ENCODE data around the gene JMJD8.

DNA sequence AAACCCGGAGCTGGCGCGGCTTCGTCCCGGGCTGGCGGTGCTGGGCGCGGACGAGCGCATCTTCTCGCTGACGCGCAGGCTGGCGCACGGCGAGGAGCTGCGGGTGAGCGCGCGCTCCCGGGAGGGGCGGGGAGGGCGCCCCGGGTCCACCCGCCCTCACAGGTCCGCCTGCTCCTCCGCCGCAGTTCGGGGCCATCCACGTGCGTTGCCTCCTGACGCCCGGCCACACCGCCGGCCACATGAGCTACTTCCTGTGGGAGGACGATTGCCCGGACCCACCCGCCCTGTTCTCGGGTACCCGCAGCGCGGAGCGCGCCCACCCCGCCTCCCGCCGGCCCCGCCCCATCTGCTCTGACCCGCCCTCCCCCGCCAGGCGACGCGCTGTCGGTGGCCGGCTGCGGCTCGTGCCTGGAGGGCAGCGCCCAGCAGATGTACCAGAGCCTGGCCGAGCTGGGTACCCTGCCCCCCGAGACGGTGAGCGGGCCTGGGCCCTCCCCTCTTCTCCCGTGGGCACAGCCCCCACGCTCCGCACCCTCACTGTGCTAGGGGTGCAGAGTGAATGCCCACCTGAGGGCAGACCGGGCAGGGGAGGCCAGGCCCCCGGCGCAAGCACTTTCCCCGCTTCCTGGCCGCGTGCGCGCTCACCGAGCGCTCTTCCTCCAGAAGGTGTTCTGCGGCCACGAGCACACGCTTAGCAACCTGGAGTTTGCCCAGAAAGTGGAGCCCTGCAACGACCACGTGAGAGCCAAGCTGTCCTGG is 44.2 kb upstream of the JMJD8 start:
- TF ChIP-seq, protein P1, sequence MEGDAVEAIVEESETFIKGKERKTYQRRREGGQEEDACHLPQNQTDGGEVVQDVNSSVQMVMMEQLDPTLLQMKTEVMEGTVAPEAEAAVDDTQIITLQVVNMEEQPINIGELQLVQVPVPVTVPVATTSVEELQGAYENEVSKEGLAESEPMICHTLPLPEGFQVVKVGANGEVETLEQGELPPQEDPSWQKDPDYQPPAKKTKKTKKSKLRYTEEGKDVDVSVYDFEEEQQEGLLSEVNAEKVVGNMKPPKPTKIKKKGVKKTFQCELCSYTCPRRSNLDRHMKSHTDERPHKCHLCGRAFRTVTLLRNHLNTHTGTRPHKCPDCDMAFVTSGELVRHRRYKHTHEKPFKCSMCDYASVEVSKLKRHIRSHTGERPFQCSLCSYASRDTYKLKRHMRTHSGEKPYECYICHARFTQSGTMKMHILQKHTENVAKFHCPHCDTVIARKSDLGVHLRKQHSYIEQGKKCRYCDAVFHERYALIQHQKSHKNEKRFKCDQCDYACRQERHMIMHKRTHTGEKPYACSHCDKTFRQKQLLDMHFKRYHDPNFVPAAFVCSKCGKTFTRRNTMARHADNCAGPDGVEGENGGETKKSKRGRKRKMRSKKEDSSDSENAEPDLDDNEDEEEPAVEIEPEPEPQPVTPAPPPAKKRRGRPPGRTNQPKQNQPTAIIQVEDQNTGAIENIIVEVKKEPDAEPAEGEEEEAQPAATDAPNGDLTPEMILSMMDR (IDR thresholded peaks at IDR 0.05), result no peak
- TF ChIP-seq POLR2A (IDR thresholded peaks at IDR 0.05), result no peak

Measured in thyroid gland (tissue), 4 donors.